ENCODE results near the gene TIMM44.
A peak's percentile ranks its signal among the peaks of the same experiment; 100 is the strongest.
"Not testable (repeated sequence)": the region's sequence is repeated elsewhere in the genome, so short reads cannot be mapped to it uniquely, and the experiment has no call there.

Gene TIMM44

GRCh38 chr19:7900401-7900870 is 43.0 kb downstream of the TIMM44 start:
- no peak for DNase-seq (ENCODE audit: low read depth)

DNA sequence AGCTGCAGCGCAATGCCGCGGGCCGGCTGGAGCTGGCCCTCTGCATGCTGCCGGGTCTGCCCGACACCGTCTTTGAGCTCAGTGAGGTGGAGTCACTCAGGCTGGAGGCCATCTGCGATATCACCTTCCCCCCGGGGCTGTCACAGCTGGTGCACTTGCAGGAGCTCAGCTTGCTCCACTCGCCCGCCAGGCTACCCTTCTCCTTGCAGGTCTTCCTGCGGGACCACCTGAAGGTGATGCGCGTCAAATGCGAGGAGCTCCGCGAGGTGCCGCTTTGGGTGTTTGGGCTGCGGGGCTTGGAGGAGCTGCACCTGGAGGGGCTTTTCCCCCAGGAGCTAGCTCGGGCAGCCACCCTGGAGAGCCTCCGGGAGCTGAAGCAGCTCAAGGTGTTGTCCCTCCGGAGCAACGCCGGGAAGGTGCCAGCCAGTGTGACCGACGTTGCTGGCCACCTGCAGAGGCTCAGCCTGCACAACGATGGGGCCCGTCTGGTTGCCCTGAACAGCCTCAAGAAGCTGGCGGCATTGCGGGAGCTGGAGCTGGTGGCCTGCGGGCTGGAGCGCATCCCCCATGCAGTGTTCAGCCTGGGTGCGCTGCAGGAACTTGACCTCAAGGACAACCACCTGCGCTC is 43.6 kb downstream of the TIMM44 start:
- DNase-seq (ENCODE audit: low read depth) = no peak

GRCh38 chr19:7898967-7899366 is 44.5 kb downstream of the TIMM44 start:
- DNase-seq (ENCODE audit: low read depth) = no peak

DNA sequence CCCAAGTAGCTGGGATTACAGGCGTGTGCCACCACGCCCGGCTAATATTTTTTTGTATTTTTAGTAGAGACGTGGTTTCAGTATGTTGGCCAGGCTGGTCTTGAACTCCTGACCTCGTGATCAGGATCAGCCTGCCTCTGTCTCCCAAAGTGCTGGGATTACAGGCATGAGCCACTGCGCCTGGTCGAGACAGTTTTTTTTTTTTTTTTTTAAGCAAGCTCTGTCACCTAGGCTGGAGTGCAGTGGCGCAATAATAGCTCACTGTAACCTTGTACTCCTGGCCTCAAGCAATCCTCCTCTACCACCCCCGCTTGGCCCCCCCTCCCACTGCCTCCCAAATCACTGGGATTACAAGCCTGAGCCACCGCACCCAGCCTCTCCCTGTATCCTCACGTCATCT is 46.2 kb downstream of the TIMM44 start:
- DNase-seq (ENCODE audit: low read depth) = no peak

- no peak for DNase-seq (ENCODE audit: low read depth)
Observed at GRCh38 chr19:7895565-7895964, 47.9 kb downstream of the TIMM44 start.

GRCh38 chr19:7894612-7895309 is 48.7 kb downstream of the TIMM44 start:
- no peak for DNase-seq (ENCODE audit: low read depth)

DNA sequence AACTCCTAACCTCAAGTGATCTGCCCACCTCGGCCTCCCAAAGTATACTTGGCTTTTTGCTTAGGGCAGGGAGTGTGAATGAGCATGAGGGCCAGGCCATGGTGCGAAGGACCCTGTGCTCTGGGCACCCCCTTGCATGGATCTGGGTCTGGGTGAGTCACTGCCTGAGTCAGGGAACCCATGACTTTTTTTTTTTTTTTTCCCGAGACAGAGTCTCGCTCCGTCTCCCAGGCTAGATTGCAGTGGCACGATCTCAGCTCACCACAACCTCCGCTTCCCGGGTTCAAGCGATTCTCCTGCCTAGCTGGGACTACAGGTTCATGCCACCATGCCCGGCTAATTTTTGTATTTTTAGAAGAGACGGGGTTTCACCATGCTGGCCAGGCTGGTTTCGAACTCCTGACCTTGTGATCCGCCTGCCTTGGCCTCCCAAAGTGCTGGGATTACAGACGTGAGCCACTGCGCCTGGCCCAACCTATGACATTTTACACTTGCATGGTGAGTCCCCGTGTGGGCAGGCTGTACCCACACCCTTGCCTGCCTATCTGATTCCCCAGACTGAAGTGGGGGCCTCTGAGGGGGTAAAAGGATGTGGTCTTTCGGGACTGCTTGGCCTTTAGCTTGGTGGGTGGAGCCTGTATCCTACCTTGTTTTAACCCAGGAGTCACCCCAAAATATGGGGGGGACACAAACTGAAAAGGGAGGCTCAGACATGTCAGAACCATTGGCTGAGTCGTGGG is 49.9 kb downstream of the TIMM44 start:
- DNase-seq (ENCODE audit: low read depth) = not testable (repeated sequence)

GRCh38 chr19:7888826-7889217 is 54.6 kb downstream of the TIMM44 start:
- DNase-seq (ENCODE audit: low read depth) = no peak

- peak; percentile 56 for DNase-seq (ENCODE audit: low read depth)
Observed at GRCh38 chr19:7888145-7888825, 55.2 kb downstream of the TIMM44 start, which contains the start of gene LRRC8E. Gene LRRC8E, plus strand, starts transcription at chr19:7888510. Its CDS starts 7,094 bp downstream, at chr19:7895604.

- DNase-seq (ENCODE audit: low read depth) = no peak
Observed at GRCh38 chr19:7887408-7888144, 55.9 kb downstream of the TIMM44 start.

GRCh38 chr19:7885818-7886217 is 57.6 kb downstream of the TIMM44 start:
- DNase-seq (ENCODE audit: low read depth) = no peak

- DNase-seq (ENCODE audit: low read depth) = no peak
Observed at GRCh38 chr19:7883796-7884570, 59.5 kb downstream of the TIMM44 start.

DNA sequence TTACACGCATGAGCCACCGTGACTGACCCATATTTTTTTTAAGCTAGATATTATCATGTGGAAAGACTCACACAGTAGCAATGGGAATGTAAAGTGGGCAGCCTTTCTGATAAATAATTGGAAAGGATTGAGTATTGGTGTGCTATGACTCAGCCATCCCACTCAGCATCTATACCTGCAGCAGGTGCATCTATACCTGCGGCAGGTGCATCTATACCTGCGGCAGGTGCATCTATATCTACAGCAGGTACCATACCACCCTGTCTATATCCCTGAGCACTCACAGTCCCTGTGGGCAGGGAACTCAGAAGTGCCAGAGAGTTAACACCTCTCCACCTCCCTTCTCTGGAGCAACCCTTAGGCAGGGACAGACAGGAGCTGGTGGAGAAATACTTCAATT is 60.4 kb downstream of the TIMM44 start:
- DNase-seq (ENCODE audit: low read depth) = no peak

DNA sequence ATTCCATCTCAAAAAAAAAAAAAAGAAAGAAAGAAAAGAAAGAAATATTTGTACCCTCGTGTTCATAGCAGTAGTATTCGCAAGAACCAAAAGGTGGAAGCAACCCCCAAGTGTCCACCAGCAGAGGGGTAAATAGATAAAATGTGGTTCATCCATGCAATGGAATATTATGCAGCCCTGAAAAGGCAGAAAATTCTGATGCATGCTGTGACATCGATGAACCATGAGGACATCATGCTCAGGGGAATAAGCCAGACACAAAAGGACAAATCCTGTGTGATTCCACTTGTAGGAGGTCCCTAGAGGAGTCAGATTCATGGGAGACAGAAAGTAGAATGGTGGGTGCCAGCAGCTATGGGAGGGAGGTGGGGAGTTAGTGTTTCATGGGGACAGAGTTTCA is 61.6 kb downstream of the TIMM44 start:
- DNase-seq (ENCODE audit: low read depth) = no peak

- DNase-seq (ENCODE audit: low read depth) = no peak
Observed at GRCh38 chr19:7879836-7880235, 63.6 kb downstream of the TIMM44 start.

DNA sequence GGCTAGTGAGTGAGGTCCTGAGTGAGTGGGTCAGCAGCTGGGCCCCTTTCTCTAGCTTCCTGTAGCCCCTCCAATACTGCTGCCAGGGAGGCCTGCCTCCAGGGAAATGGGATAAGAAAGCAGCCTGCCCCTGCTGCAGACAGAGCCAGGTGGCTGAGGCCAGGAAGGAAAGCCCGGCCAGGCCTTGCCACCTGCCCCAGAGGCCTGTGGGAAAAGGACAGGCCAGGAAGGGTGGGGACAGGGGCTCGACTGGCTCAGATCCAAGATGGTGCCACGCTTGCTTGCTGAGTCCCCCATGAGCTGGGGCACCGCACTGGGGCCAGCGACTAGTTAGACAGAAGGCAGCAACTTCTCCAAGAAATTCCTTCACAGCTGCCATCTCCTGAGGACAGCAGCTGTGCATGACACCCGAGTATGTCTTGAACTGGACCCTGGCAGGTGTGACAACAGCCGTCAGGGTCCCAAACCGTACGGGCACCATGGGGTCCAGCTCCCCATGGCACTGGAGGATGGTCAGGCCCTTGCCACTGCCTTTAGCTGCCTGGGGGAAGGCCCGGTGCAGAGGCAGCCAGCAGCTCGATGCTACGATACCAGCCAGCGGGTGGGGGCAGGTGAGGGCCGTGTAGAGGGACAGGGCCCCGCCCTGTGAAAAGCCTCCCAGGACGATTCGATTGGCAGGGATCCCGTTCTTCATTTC is 64.2 kb downstream of the TIMM44 start:
- DNase-seq (ENCODE audit: low read depth) = no peak

DNA sequence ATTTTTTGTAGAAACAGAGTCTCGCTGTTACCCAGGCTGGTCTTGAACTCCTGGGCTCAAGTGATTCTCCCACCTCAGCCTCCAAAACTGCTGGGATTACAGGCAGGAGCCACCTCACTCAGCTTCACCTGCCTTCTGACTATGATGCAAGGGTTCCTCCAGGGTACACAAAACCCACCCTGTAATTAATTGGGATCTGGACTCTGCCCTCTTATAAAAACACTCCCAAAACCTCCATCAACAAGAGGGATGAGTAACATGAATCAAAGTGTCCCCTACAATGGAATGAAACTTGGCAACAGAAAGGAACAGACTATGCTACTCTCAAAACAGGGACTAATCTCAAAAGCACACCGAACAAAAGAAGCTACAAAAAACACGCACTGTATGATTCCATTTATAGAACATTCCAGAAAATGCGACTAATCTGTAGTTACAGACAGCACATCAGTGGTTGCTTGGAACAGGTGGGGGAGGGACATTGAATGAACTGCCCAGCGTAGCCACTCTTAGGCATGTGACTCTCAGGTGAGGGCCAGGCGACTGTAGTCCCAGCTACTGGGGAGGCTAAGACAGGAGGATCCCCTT is 66.1 kb downstream of the TIMM44 start:
- no peak for DNase-seq (ENCODE audit: low read depth)
